ENCODE results near the gene GSTM3.
A peak's percentile ranks its signal among the peaks of the same experiment; 100 is the strongest.
"Not testable (repeated sequence)": the region's sequence is repeated elsewhere in the genome, so short reads cannot be mapped to it uniquely, and the experiment has no call there.

Gene GSTM3

DNA sequence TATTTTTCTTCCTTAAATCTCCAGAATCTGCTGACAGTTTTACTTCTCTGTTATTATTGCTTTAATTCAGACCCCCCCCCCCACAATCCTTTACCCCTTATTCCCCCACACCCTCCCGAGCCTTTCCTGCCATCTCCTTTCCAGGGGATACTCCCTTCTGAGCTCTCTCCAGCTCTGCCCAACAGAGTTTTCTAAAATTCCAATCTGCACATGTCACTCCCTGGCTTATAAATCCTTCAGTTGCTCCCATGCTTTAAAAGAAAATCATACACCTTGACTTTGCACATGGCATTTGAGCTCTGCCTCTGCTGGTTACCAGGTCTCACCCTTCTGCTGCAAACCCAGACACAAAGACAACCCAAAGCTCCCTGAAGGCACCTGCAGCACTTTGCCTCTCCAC lies 34.6 kb upstream of the GSTM3 start:
- peak; percentile 43 for DNase-seq (ENCODE audit: low spot score)

DNA sequence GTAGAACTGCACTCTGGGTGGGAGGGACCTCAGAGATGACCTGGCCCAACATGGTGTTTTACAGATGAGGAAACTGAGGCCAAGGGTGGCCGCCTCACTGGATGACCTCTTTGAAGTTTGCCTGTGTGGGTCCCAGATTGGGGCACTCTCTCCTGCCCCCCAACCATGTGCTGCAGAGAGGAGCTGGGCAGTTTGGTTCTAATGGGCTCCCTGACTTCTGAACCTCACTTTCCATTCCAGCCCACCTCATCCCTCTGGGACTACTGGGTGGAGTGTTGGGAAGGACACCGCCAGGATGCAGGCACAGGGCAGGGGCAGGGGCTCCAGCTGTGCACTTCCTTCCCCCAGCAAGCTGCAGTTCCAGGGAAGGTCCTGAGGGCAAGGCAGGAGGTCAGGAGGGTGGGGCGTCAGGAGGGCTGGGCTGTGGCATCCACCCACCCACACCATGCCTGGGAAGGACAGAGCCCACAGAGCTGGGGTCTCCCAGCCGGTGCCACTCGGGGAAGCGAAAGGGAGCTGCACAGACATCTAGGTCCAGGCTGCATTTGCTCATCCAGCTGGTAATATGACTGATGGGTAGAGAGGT lies 33.2 kb upstream of the GSTM3 start:
- no peak for DNase-seq (ENCODE audit: low spot score)

DNA sequence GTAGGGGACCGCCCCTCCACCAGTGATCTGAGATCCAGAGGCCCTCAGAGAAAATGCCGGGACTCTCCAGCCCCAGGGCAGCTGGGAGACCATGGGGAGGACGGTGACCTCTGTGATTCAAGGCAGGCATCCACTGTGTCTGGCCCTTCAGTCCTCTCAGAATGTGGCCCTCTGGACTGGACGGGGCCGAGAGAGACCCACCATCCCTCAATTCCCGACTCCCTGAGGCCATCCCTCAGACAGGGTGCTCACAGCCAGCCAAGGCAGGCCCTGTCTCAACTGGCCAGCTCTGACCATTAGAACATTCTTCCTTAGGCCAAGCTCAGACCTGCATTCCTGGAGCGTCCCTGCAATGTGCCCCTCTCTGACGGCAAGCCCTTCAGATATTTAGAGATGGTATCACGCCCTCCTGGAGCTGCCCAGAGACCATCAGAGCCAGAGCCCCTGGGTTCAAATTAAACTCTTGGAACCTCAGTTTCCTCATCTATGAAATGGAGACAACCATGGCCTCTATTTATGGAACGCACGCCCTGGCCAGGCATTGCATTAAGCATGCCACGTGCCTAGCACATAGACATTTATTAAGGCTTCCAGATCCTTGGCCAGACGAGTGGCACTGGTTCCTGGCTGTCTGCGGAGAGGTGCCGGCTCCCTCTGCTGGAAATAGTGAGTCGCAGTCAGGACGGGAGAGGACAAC lies 32.5 kb upstream of the GSTM3 start:
- peak; percentile 92 for DNase-seq (ENCODE audit: low spot score)

DNA sequence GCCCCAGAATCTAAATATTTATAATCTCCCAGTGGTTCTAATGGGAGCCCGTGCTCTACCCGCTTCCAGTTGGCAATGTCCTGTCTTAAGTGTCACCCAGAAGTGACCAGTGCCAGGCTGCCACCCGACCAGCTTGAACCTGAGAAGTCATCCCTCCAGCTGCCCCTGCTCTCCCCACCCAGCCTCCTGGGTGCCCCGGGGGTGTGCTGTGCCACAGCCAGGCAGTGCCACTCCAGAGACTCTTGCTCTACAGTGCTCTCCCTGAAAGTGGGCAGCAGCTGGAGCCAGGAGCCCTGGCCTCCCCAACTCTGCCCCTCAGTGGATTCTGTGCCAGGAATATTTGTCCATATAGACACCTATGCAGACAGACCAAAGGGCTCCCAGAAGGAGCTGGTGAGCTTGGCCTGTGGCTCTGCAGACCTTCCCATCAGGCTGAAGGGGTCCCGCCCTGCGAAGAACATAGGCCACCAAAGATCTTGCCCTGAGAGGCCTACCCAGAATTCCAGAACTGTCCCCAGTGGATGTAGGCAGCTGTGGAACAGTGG lies 31.9 kb upstream of the GSTM3 start:
- no peak for DNase-seq (ENCODE audit: low spot score)

DNA sequence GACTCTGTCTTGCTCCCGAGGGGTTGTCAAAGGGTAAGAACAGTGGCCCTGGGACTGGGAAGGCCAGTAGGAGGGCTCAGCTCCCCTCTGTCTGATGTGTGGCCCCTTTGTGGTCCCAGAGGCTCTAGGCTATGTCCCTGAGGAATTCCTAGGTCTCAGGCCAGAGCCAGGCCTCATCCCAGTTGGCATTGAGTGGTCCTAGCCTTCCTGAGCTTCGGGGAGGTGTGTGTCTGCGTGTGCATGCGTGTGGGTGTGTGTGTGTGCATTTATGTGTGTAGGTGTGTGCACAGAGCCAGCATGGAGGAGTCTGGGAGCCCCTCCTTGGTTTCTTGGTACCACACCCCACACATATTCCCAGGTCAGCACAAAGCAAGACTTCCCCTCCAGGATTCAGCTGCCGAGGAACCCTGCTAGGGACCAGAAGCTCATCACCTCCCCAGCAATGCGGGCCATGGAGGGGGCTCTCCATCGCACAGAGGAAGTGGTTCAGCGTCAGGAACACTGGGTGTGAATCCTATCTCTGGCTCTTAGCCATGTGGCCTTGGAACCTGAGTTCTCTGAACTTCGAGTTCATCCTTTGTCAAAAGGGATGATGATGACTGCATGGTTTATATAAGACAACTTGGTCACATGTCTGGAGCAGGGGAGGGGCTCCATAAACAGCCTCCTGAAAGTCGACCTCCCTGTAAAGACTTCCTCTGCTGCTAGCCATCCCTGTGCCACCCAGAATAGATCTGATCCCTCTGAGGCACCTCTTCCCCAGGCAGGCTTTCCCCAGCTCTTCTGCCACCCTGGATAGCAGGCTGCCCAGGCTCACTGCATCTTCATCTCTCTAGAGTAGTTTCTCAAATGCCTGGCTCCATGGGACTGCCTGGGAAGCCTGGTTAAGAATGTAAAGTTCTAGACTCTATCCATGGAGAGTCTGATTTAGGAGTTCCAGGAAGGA lies 31.1 kb upstream of the GSTM3 start:
- no peak for DNase-seq (ENCODE audit: low spot score)

DNA sequence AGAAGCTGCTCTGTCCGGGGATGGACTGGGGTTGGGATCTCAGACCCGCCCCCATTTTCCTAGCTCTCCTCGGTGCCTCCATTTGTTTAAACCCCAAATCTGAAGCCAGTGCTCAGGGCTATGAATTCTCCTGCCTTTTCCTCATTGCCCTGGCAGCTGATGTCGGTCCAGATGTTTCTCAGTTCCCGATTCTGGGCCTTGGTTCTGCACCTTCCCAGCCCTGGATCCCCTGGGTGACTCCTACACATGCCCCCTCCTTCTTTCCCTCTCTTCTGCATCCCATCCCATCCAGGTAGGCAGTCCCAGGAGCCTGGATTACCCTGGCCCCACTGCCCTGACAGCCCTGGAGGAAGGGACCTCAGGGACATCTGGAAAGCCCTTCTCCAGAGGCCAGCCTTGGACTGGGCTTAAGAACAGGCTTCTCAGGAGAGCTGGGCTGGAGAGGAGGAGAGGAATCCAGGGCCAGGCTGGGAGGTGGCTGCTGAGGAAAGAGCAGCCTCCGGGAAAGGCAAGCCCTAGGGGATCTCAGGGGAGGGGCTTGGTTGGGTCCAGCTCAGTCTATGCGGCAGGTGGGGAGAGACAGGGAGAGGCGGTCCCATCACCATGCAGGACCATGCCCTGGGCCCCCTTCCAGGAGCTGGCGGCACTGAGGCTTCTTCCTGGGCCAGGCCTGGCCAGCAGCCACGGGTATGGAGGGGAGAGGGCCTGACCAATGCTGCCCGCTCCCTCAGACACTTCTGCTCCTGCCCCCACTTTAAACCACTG lies 29.7 kb upstream of the GSTM3 start:
- DNase-seq (ENCODE audit: low spot score), result no peak

DNA sequence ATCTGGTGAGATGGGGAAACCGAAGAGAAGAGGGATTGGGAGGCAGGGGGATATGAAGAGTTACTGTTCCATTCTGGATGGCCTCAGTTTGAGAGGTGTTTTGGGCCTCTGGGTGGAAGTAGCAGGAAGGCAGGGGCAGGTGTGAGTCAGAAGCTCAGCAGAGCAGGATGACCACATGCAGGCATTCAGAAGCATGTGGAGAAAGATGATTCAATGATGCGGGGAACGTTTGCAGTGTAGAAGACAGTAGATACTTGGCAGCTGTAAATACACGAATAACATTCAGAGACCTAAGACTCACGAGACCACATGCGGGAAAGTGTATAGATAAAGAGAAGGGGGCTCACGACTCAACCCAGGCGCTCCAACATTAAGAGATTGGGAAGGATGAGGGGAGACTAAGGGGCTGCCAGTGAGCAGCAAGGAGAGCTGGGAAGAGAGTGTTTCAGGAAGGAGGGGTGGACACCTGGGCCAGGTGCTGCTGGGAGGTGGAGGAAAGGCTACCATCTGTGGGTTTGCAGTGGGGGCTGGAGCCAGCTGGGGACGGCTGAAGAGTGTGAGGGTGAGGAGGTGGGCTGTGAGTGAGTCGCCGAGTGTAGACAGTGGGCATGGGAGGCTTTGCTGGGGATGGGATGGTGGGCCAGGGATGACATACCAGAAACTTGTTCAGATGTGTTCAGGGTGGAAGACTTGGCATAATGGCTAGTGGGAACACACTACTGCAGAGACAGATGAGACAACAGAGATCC lies 28.7 kb upstream of the GSTM3 start:
- DNase-seq (ENCODE audit: low spot score), result peak; percentile 85

DNA sequence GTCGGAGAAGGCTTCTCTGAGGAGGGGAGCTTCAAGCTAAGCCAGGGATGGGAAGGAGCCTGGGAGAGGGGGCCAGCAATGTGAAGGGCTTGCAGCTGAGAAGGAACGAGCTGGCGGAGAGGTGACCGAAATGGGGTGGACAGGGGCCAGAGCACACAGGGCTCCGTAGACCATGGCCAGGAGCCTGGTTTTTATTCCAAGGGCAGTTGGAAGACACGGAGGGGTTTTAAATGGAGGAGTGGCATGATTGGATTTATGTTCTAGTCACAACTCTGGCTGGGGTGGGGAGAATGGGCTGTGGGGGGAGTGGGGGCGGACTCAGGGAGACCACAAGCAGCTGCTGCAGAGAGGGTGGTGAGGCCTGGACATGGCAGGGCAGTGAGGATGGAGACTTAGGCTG lies 28.0 kb upstream of the GSTM3 start:
- DNase-seq (ENCODE audit: low spot score), result no peak

DNA sequence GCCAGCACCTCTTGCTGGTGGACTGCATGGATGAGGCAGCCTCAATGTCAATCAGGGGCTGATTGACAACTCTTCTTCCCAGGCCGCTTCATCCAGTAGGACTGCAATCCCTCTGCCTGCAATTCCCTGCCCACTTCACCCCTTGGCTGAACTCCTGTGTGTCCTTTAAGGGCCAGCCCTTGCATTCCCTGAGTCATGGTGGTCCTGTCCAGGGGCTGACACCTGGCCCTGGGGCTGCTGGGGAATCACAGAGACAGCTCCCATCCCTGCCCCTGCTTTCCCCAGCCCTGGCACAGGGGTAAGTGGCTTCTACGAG lies 27.5 kb upstream of the GSTM3 start:
- no peak for DNase-seq (ENCODE audit: low spot score)

DNA sequence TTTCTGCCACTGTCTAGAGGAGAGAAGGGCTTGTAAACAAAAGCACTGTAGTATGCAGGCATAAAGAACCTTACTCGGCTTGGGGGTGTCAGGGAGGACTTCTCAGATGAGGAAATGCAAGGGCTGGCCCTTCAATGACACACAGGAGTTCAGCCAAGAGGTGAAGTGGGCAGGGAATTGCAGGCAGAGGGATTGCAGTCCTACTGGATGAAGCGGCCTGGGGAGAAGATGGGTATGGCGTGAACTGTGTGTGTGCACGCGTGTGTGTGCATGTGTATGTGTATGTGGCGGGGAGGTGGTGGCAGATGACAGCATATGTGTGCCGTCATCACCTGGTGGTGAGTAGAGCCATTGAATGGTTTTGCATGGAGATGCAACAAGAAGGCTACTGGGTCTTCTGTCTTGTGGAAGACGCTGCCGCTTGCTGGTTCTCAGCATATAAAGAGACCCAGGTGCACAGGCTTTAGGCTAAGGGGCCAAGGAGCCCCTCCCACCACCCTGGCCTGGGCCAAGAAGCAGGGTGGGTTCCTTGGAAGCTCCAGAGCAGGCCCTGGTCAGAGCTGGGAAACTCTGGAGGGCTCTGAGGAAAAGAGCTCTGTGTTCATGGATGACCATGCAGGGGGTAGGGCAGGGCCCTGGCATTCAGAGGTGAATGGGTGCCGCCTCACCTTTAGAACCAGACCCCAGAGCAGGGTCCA lies 26.9 kb upstream of the GSTM3 start:
- no peak for DNase-seq (ENCODE audit: low spot score)

DNA sequence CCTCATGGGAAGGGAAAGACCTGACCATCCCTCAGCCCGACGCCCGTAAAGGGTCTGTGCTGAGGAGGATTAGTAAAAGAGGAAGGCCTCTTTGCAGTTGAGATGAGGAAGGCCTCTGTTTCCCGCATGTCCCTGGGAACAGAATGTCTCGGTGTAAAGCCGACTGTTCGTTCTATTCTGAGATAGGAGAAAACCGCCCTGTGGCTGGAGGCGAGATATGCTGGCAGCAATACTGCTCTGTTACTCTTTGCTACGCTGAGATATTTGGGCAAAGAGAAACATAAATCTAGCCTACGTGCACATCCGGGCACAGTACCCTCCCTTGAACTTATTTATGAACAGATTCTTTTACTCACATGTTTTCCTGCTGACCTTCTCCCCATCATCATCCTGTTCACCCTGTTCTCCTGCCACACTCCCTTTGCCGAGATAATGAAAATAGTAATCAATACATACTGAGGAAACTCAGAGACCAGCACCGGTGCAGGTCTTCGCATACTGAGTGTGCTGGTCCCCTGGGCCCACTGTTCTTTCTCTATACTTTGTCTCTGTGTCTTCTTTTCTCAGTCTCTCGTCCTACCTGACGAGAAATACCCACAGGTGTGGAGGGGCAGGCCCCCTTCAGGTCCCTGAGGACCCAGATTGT lies 26.3 kb upstream of the GSTM3 start:
- not testable (repeated sequence) for DNase-seq (ENCODE audit: low spot score)

DNA sequence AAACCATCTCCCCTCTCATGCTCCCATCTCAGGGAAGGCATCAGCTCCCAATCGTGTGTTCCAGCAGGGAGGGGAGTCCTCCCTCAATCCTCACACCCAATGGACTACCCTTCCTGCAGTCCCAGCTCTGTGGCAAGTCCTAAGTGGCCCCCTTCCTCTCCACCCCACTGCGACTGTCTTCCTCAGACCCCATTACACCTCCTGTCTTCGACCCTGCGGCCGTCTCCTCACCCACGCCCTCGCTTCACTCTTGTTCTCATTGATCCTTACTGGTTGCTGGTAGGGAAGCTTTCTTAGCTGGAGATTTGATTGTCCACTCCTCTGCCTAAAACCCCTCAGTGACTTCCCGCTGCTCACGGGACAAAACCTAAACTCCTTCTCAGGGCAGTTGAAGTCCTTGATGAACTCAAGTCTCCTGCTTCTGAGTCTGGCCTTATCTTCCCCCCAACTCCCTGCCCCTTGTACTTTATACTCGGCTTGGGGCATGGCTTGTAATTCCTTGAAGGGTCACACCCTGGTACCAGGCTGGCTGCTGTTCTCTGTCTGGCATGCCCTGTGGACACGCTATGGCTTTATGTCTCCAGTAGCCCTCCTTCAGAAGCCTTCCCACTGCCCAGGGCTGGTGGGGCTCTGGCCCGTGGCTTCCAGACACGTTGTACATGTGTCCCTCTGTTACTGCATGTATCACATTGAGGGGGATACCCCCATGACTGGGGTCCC lies 25.2 kb upstream of the GSTM3 start:
- DNase-seq (ENCODE audit: low spot score), result no peak

DNA sequence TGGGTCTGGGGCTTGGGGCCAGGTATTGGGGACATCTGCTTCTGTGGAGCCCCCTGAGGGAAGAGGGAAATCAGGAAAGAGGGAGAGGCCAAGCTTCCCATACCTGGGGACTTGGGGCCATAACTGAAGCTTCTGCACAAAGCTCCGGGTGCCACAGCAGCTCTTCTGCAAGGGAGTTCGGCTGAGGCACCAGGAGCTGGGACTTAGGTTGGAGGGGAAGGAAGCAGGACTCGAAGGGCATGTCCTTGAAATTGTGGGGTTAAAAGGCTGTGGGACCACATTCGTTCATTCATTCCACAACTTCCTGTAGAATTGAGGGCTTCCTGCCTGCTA lies 24.6 kb upstream of the GSTM3 start:
- no peak for DNase-seq (ENCODE audit: low spot score)

DNA sequence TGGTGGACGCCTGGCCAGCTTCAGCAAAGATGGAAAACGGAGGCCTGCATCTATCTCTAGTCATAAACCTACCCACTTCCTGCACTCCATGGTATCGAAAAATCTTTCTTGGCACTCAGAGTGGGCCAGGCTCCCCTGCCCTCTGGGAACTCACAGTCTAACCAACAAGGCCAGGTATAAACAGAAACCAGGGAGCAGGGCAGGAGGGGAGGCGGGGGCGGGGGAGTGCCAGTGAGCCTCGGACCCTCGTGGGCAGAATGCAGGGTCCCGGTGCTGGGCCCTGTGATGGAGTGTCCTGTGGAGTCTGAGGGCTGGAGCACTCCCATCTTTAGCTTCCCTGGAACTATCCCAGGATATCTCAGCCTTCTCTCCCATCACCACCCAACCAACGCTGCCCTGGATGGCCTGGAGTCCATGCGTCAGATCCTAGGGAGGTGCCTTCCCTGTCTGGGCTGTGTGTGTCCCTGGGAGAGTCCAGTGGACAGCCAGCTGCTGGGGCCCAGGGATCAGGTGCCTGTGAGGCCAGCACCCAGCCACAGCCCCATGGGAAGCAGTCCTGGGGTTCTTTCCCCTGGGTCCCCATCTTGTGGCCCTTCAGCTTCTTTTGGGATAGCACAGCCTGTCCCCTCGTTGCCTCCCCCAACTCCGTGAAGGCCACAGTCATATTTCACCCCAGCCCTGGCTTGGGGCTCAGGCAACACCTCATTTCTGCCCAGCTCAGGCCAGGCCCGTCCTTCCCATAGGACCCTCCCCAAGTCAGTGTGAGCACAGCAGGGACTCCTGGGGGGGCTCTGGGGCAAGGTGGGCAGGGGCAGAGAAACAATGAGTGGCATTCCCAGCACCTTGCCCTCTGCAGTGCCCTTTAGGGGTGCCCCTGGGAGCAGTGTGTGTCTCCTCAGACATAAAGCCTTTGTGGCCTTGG lies 24.0 kb upstream of the GSTM3 start:
- DNase-seq (ENCODE audit: low spot score), result no peak

DNA sequence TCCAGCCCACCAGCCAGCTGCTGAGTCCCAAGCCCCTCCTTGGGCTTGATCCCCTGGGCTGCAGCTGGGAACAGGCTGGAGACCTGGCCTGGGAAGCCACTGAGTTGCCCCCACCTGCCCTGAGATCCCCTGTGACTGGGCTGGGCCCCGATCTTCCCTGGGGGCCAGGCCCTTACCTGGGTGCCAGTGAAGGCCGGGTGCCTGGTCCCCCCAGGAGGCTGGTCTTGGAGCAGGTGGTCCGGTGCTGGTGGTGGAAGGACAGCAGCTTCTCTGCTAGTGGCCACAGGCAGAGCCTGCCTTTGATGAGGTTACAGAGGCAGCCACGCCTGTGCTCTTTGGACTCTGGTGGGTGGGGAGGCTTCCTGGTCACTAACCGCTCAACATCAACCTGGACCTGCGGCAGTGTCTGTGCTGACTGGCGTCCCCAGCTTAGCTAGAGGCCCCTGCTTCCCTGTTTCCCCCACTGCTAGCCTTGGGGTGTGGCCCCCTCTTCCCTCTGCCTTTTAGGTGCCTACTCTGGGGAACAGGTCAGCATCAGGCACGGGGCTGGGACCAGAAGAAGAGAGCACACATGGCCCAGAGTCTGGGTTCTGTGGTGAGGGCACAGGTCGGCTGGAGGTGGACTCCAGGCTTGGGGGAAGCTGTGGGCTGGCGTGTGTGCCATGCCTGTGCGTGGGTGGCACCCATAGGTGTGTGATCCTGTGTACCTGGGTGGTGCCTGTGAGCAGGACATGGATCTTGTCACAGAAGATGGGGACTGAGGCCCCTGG lies 23.0 kb upstream of the GSTM3 start, which contains the start of gene EPS8L3:
EPS8L3 (minus strand) TSS at position 278 of the 770 bp plus-strand sequence. CDS start 2,174 bp downstream, outside the sequence.
- DNase-seq (ENCODE audit: low spot score), result no peak

DNA sequence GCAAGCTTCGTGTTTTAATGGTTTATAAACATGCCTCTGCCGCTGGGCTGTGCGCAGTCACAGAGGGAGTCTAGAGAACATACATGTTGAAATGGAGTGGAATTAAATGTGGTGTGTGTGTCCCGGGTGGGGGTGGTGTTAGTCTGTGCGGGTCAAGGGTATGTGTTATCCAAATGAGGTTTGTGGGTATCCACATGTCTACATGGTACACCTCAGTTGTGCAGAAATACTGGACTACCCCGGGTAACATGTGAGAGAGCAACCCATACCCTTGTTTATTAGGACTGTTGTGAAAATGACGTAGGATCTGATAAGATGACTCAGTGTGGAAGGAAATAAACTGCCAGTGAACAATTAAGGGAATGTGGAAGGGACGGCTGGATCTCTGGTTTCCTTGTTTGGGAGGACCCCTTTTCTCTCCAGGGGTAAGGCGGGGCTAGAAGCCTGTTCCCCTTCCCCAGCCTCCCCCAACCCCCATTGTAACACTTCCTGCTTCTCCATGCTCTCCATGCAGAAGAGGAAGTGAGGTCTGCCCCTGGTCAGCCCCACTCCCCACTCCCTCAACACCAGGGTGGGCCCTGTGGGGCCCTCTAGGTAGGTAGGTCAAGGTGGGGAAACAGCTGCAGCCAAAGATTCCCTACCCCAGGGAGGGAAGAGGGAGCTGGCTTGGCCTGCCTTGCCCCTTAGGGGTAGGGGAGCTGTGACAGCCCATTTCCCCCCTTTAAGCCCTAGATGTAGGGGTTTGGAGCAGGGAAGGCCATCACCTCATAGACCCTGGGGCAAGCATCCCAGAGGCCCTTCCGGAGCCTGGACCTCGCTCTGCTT lies 22.2 kb upstream of the GSTM3 start:
- DNase-seq (ENCODE audit: low spot score), result peak; percentile 25
